NCI-H146 treated with DMSO at 0.1 percent for 48 hours (cell line): ENCODE results near the gene NOX5.

Experiments
- DNase-seq: peaks from one replicate; lab custom pipeline; 2025; ENCODE audit not compliant: unreplicated experiment; lab: John Stamatoyannopoulos, UW

Gene NOX5

DNA sequence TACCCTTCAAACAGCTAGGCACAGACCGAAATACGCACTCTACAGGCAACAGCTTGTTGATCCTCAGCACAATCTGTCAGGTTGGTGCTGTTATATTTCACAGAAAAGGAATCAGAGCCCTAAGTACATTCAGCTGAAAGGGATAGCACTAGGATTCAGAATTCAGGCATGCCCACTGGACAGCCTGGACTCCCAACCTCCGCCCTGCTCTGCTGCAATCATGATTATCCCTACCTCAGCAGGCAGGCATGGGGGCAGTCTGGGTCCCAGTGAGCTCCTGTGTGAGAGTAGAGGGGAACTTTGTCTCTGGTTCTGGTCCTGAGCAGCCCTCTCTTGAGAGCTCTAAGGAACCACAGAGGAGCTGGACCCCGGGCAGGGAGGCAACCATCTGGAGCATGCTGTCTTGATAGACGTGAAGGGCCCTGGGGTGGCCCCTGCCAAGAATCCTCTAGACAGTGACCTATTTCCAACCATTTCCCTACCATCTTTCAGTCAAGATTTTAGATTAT lies 23.4 kb upstream of the NOX5 start:
- DNase-seq: no peak

GRCh38 chr15:68991723-68992122 lies 22.8 kb upstream of the NOX5 start:
- peak; percentile 32 for DNase-seq

- DNase-seq: no peak
Measured at GRCh38 chr15:68992696-68993095, 21.8 kb upstream of the NOX5 start.

DNA sequence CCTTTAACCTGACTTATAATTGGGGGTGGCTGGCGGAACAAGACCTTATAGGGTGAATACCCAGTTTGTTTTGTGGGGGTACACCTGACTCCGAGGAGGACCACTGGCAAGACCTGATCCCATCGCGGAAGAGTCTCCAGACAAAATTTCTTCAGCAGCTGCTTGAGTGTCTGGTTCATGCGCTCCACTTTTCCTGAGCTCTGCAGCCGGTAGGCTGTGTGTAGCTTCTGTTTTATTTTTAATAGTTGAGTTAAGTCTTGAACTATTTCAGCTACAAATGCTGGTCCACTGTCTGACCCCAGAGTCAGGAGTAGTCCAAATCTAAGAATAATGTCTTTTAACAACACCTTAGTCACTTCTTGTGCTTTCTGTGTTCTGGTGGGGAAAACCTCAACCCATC lies 21.2 kb upstream of the NOX5 start:
- DNase-seq: no peak

DNA sequence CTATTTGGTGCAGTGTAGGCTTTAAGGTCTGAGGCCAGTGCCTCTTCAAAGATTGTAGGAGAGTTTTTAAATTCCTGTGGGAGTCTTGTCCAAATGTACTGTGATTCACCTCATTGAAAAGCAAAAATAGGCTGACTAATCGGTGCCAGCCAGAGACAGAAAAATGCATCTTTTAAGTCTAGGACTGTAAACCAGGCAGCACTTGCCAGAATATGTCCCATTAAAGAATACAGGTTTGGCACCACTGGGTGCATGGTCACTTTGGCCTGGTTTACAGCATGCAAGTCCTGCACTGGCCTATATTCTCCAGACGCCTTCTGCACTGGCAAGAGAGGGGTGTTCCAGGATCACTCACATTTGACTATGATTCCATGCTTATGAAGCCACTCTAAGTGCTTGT lies 20.3 kb upstream of the NOX5 start:
- DNase-seq: no peak

DNA sequence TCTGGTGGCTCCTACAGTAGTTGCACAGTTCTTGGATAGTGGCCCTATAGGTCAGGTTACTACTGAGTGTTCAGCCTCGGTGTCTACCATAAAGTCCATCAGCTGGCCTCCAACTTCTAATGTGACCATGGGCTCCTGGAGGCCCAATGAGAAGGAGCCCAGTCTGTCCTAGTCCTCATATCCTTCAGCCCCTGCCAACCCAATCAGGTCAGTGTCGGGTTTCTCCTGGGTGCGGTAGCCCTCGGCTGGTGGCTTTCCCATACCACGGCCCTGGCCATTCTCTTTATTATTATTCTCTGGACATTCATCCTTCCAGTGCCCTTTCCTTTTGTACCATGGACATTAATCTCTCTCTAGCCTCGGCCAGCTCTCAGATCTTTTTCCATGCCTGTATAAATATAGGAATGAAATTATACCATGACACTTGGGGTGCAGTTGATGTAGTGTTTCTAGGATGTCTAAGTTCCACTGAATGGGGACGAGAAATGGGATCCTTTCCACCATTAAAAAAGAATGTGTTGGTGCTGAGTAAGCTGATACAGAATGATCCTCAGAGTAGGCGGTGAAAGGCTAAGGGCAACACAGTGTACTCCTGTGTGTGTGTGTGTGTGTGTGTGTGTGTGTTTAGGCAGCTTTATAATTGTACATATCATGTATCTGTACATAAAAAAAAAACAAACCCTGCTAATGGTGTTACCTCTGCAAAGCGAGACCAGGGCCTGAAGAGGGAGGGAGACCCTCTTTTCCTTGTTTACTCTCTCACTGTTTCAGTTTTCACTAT lies 19.3 kb upstream of the NOX5 start:
- DNase-seq: no peak

DNA sequence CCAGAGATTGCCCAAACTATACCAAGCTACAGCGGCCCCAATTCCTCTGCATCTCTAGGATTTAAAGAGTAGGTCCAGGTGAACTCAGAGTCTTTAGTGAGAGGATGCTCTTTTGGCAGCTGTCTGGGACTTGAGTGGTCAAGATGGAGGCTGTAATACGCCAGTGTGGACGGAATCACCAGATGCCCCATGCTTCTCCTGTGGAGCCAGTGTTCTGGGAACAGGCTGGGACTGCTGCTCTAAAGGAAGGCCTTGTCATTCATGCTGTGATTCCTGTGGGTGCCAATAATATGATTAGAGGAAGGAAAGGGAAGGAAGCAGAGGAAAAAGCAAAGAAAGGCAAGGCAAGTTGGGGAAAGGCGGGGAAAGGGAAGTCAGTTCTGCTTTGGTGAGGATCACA lies 17.4 kb upstream of the NOX5 start:
- no peak for DNase-seq

GRCh38 chr15:68997930-68998777 lies 16.3 kb upstream of the NOX5 start:
- no peak for DNase-seq

DNA sequence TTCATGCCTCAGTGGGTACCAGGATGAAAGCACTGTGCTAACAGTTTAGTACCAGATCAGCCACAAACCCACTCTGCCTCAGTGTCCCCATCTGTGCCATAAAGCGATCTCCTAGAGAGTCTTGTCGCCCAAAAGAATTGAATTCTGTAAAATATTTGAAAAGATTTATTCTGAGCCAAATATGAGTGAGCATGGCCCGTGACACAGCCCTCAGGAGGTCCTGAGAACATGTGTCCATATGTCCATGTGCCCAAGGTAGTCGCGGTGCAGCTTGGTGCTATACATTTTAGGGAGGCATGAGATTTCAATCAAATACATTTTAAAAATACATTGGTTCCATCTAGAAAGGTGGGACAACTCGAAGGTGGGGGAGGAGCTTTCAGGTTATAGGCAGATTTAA lies 15.4 kb upstream of the NOX5 start:
- DNase-seq: no peak

GRCh38 chr15:69000091-69000490 lies 14.4 kb upstream of the NOX5 start:
- no peak for DNase-seq

GRCh38 chr15:69000725-69001503 lies 13.6 kb upstream of the NOX5 start:
- DNase-seq: no peak

DNA sequence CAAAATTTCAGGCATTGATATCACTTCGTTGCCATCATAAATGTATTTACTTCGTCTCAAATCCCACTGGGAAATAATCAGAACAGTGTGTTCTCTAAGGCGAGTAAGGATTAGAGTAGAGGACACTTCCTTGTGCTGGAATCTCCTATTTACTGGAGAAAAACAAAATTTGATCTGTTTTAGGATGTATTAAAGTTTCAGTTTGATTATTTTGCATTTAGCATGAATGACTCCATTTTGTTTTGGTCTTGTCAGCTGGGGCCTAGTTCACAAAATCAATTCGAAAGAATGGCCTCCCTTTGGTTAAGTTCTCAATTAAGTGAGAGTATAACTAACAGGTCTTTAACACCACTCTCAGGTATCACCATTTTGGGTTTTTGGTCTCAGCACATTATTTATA lies 11.7 kb upstream of the NOX5 start:
- no peak for DNase-seq

- DNase-seq: no peak
Measured at GRCh38 chr15:69004011-69004410, 10.5 kb upstream of the NOX5 start.

- no peak for DNase-seq
Measured at GRCh38 chr15:69008056-69008455, 6.4 kb upstream of the NOX5 start.

DNA sequence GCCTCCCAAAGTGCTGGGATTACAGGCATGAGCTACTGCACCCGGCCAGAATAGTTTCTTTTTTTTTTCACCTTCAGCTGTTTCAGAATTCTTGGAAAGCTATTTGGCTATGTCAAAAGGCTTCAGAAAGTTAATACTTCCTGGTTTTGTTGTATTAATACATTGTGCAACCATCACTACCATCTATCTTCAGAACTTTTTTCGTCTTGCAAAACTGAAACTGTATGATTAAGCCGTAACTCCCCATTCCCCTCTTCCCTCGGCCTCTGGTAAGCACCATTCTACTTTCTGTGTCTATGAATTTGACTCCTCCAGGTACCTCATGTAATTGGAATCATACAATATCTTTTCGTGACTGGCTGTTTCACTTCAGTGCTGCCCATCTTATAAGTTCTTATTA lies 5.2 kb upstream of the NOX5 start:
- no peak for DNase-seq

- no peak for DNase-seq
Measured at GRCh38 chr15:69011641-69012040, 2.9 kb upstream of the NOX5 start.

GRCh38 chr15:69012761-69013364 lies 1.6 kb upstream of the NOX5 start:
- DNase-seq: no peak

DNA sequence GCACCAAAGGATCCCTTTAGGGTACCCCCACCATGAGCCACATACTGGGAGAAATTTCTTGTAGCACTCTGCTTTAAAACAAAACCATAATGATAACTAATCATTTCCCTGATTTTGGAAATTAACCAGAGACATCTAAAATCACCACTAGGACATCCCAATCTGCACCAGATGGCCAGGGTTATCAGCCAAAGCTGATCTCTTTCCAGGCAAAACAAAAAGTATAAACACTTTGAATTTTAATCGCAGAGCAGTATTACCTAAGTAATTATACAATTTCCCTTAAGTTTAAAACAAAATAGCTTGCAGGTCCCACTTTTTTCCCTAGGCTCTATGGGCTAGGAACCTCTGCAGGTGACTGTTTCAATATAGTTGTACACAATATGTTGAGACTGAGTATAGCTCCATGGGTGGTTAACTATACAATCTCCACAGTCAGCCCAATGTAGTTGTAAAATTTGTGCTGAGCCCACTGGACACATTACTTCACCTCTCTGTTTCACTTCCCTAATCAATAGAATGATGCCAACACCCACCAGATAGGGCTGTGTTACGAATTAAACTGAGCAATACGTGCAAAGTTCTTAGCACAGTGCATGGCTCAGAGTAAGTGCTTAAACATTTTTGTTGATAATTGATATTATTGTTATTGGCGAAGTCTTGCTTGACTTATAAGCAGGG lies 629 bp upstream of the NOX5 start:
- DNase-seq: no peak

- DNase-seq: no peak
Measured at GRCh38 chr15:69015591-69015990, 1.1 kb downstream of the NOX5 start.

- DNase-seq: no peak
Measured at GRCh38 chr15:69016021-69016595, 1.6 kb downstream of the NOX5 start.
